SU-DHL-6 (cell line): ENCODE results near the gene COL21A1.

Source experiments
- H2AFZ ChIP-seq: fragments of 200-600 bp; sonication (generic); 2 replicates; pipeline ENCODE4 v1.6.1; 2014; ENCODE audit warnings: low read depth, mild to moderate bottlenecking, moderate library complexity, mixed read lengths, antibody characterized with exemption, low read length; ENCODE audit not compliant: severe bottlenecking
- H3F3A ChIP-seq: fragments of 200-600 bp; shearing (Covaris generic); 2 replicates; pipeline ENCODE4 v1.6.0; 2016; ENCODE audit warnings: antibody characterized with exemption, mild to moderate bottlenecking; ENCODE audit not compliant: insufficient read depth
- H3K27ac ChIP-seq: fragments of 200-600 bp; sonication (generic); 2 replicates; pipeline ENCODE4 v1.5.1; 2016; ENCODE audit warnings: low read depth, mild to moderate bottlenecking, low read length, moderate library complexity, mixed read lengths
- H3K27me3 ChIP-seq: fragments of 200-600 bp; sonication (generic), shearing (Covaris generic); 2 replicates; pipeline ENCODE4 v1.6.0; 2014; ENCODE audit warnings: mild to moderate bottlenecking, low read length
- H3K36me3 ChIP-seq: fragments of 200-600 bp; sonication (generic); 2 replicates; pipeline ENCODE4 v1.6.1; 2014; ENCODE audit warnings: mild to moderate bottlenecking, low read length, mixed read lengths
- H3K4me2 ChIP-seq: fragments of 300-600, 200-600 bp; shearing (Covaris generic), sonication (generic); 2 replicates; pipeline ENCODE4 v1.6.0; 2014; ENCODE audit warnings: low read length, low read depth, mild to moderate bottlenecking; ENCODE audit not compliant: poor library complexity, severe bottlenecking
- H3K4me3 ChIP-seq: fragments of 200-600 bp; sonication (generic); 2 replicates; pipeline ENCODE4 v1.5.1; 2014; ENCODE audit warnings: antibody characterized with exemption, low read length, mild to moderate bottlenecking, mixed read lengths; ENCODE audit not compliant: insufficient read depth, poor library complexity, severe bottlenecking
- H3K79me2 ChIP-seq: fragments of 200-600 bp; sonication (generic); 2 replicates; pipeline ENCODE4 v1.6.1; 2014; ENCODE audit warnings: mild to moderate bottlenecking, low read length, moderate library complexity; ENCODE audit not compliant: insufficient read depth
- H3K9ac ChIP-seq: fragments of 200-600 bp; sonication (generic); 2 replicates; pipeline ENCODE4 v1.7.0; 2014; ENCODE audit warnings: mild to moderate bottlenecking, low read length
- H3K9me2 ChIP-seq: fragments of 200-600 bp; sonication (generic); replicated peaks from 2 replicates; pipeline ENCODE4 v1.6.1; 2014; ENCODE audit warnings: low read length; ENCODE audit not compliant: insufficient read depth
- H3K9me3 ChIP-seq: fragments of 200-600 bp; sonication (generic); 2 replicates; pipeline ENCODE4 v1.6.1; 2014; ENCODE audit warnings: low read length, mixed read lengths; ENCODE audit not compliant: insufficient read depth
- H4K20me1 ChIP-seq: fragments of 200-600 bp; sonication (generic); 2 replicates; pipeline ENCODE4 v1.6.1; 2014; ENCODE audit warnings: low read depth, mild to moderate bottlenecking, antibody characterized with exemption, low read length, moderate library complexity, mixed read lengths
- EZH2phosphoT487 ChIP-seq: fragments of 200-600 bp; sonication (generic), shearing (Covaris generic); conservative IDR thresholded peaks from 2 replicates; pipeline ENCODE4 v1.6.1; 2018; ENCODE audit warnings: mild to moderate bottlenecking, antibody characterized with exemption, low read length, moderate library complexity, mixed read lengths
- TF ChIP-seq, protein P1 (sequence below): fragments of 200-600 bp; sonication (generic); IDR thresholded peaks from one replicate; pipeline ENCODE4 v1.5.1; 2017; ENCODE audit warnings: antibody characterized with exemption, mild to moderate bottlenecking, low read length, moderate library complexity; ENCODE audit not compliant: insufficient read depth, poor library complexity, severe bottlenecking

COL21A1 gene

DNA sequence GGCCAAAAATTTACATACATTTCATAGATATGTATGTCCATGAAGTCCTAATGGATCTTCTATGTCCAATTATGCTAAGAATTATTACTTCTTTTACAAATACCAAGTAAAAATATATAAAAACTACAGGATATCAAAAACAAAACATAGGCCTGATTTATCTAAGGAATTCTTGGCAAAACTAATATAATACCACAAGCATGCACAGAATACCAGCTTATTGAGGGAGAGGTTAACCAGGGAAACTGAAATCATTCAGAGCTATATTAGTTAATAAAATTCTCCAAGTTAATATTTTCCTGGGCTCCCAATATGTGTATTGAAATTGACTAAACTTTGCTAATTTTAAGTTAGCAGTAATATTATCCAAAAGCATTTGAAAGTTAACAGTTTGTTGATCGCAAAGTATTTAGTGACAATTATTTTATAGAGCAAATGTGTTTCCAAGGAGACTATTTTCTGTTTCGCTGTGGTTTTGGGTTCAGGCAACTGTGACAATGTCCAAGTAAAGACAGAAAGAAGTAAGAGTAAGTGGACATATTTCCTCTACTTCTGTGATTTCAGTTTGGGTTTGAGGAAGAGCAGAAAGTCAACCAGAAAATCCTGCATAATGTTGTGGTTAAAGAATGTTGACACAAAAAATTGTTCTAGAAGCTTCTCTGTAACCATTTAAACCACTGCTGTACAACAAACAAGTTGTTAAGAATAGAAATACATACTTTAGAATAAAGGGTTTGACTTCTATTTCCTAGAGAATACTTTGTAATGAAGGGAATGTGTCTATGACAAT, 167.4 kb downstream of the COL21A1 start:
- Histone ChIP-seq H3K36me3 (no peaks in the 10 kb centered on the region), H3K4me3 (no peak overlapping the region), H2AFZ (no peak overlapping the region), H4K20me1 (no peaks in the 10 kb centered on the region), H3K27me3 (no peaks in the 10 kb centered on the region), H3K9me3 (no peaks in the 10 kb centered on the region), H3K9ac (no peak overlapping the region), H3F3A (no peaks in the 10 kb centered on the region), H3K9me2 (no peaks in the 10 kb centered on the region), H3K4me2 (no peak overlapping the region), H3K79me2 (no peaks in the 10 kb centered on the region), H3K27ac (no peak overlapping the region)
- no peak for TF ChIP-seq EZH2phosphoT487
- TF ChIP-seq, protein P1, sequence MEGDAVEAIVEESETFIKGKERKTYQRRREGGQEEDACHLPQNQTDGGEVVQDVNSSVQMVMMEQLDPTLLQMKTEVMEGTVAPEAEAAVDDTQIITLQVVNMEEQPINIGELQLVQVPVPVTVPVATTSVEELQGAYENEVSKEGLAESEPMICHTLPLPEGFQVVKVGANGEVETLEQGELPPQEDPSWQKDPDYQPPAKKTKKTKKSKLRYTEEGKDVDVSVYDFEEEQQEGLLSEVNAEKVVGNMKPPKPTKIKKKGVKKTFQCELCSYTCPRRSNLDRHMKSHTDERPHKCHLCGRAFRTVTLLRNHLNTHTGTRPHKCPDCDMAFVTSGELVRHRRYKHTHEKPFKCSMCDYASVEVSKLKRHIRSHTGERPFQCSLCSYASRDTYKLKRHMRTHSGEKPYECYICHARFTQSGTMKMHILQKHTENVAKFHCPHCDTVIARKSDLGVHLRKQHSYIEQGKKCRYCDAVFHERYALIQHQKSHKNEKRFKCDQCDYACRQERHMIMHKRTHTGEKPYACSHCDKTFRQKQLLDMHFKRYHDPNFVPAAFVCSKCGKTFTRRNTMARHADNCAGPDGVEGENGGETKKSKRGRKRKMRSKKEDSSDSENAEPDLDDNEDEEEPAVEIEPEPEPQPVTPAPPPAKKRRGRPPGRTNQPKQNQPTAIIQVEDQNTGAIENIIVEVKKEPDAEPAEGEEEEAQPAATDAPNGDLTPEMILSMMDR = no peak

DNA sequence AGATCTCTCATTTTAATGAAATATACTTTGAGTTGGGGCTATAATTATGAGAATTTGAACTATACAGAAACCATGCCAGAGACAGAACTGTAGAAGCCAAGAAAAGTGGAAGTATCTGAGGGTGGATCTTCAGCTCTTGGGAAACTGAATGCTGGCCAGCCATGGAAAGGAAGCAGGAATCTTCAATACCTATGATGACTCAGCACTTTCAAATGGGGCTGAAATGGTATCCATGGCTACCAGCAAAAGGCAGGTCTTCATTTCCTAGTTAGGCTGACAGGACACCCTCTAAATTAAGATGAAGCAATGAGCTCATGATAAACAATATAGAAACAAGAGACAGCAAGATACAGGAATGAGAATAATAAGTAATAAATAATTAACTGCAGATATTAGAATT, 171.3 kb downstream of the COL21A1 start:
- Histone ChIP-seq H4K20me1 (no peaks in the 10 kb centered on the region), H3K79me2 (no peaks in the 10 kb centered on the region), H3K4me2 (no peak overlapping the region), H3K9ac (no peak overlapping the region), H2AFZ (no peak overlapping the region), H3K27me3 (no peaks in the 10 kb centered on the region), H3K27ac (no peak overlapping the region), H3K4me3 (no peak overlapping the region), H3F3A (no peaks in the 10 kb centered on the region), H3K36me3 (no peaks in the 10 kb centered on the region), H3K9me2 (no peaks in the 10 kb centered on the region), H3K9me3 (no peaks in the 10 kb centered on the region)
- no peak for TF ChIP-seq EZH2phosphoT487
- TF ChIP-seq, protein P1 = no peak

DNA sequence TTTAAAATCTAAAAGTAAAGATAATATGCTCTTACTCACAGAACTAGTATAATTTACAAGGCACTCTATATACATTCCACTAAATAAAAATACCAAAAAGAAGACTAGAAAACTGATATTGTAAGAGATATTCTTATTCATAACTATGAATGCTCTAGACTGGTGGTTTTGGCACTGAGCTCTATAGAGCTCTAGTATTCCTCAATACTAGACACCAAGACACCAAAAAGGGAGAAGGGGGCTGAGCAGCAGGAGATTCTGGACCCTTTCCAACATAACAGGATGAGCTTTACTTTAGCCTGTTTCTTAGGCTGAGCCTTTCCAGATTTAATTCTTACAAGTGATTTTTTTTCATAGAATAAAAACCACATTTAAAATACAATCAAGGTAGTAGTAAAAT, 173.6 kb downstream of the COL21A1 start:
- TF ChIP-seq, protein P1 = no peak
- TF ChIP-seq EZH2phosphoT487 = no peak
- Histone ChIP-seq H4K20me1 (no peaks in the 10 kb centered on the region), H3F3A (no peaks in the 10 kb centered on the region), H3K27me3 (no peaks in the 10 kb centered on the region), H3K4me3 (no peak overlapping the region), H3K79me2 (no peaks in the 10 kb centered on the region), H2AFZ (no peak overlapping the region), H3K9me3 (no peaks in the 10 kb centered on the region), H3K9me2 (no peaks in the 10 kb centered on the region), H3K4me2 (no peak overlapping the region), H3K27ac (no peak overlapping the region), H3K9ac (no peak overlapping the region), H3K36me3 (no peaks in the 10 kb centered on the region)
